GM12874 (cell line): Measurements from ENCODE around the gene ABCA4.

ENCODE experiments used
- CTCF ChIP-seq: IDR thresholded peaks from 2 replicates; pipeline ENCODE4 v1.5.1; 2011; ENCODE audit warnings: low read depth, mild to moderate bottlenecking, control low read depth, low read length, moderate library complexity; ENCODE audit not compliant: insufficient read depth

Gene ABCA4

GRCh38 chr1:94017155-94017829 lies 103.7 kb downstream of the ABCA4 start:
- no peak for TF ChIP-seq CTCF

GRCh38 chr1:94015489-94015817 lies 105.5 kb downstream of the ABCA4 start:
- TF ChIP-seq CTCF: no peak

GRCh38 chr1:94014635-94015488 lies 106.1 kb downstream of the ABCA4 start:
- TF ChIP-seq CTCF: no peak

- TF ChIP-seq CTCF: no peak
Measured at GRCh38 chr1:94014087-94014486, 106.9 kb downstream of the ABCA4 start.

GRCh38 chr1:94013367-94013878 lies 107.5 kb downstream of the ABCA4 start:
- no peak for TF ChIP-seq CTCF

- no peak for TF ChIP-seq CTCF
Measured at GRCh38 chr1:94012708-94013366, 108.1 kb downstream of the ABCA4 start.
